MM.1S (cell line): ENCODE data around the gene HELZ.

Experiments
- EZH2 ChIP-seq: fragments of 300-600 bp; sonication (generic); optimal IDR thresholded peaks from 2 replicates; pipeline ENCODE3; 2017; ENCODE audit warnings: low read depth, mild to moderate bottlenecking, antibody characterized with exemption, low read length, mixed read lengths
- EZH2phosphoT487 ChIP-seq: fragments of 300-600 bp; sonication (generic); IDR thresholded peaks from 2 replicates; pipeline ENCODE4 v1.6.1; 2018; ENCODE audit warnings: antibody characterized with exemption, low read length
- TF ChIP-seq, protein P1 (sequence below): fragments of 300-600 bp; sonication (generic); IDR thresholded peaks from 2 replicates; pipeline ENCODE4 v1.5.1; 2016; ENCODE audit warnings: antibody characterized with exemption, low read length, mixed read lengths

DNA sequence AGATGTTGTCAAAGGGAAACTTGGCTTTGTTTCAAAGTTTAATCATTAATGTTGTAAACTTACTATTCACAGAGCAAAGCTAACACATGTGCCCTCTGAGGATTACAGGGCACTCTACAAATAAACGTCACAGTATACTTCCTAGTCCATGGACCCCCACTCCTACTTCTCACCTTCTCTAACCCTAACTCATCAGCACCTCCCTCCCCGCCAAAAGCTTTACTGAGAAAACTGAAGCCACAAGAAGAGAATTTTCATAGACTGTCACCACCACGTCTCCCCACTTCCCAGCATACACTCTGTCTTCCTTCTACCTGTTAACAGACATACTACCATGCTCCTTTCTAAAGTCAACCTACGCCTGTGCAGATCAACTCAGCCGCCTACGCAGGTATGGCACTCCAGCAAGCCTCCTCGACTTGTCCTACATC lies 29.0 kb downstream of the HELZ start:
- TF ChIP-seq EZH2 (no peak), EZH2phosphoT487 (no peak)
- TF ChIP-seq, protein P1, sequence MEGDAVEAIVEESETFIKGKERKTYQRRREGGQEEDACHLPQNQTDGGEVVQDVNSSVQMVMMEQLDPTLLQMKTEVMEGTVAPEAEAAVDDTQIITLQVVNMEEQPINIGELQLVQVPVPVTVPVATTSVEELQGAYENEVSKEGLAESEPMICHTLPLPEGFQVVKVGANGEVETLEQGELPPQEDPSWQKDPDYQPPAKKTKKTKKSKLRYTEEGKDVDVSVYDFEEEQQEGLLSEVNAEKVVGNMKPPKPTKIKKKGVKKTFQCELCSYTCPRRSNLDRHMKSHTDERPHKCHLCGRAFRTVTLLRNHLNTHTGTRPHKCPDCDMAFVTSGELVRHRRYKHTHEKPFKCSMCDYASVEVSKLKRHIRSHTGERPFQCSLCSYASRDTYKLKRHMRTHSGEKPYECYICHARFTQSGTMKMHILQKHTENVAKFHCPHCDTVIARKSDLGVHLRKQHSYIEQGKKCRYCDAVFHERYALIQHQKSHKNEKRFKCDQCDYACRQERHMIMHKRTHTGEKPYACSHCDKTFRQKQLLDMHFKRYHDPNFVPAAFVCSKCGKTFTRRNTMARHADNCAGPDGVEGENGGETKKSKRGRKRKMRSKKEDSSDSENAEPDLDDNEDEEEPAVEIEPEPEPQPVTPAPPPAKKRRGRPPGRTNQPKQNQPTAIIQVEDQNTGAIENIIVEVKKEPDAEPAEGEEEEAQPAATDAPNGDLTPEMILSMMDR, result no peak
